ENCODE results near the gene LCE7A.

The LCE7A gene

GRCh38 chr1:152861374-152861773 is 1.6 kb downstream of the LCE7A start:
- no peak overlapping the region for H3K14ac ChIP-seq (ENCODE audit: low read length in 2 of 2)
- H2BK5ac ChIP-seq (ENCODE audit: low read depth, low read length, poor library complexity, severe bottlenecking) = no peak overlapping the region
- no peak overlapping the region for H2BK15ac ChIP-seq (ENCODE audit: low read depth, poor library complexity, severe bottlenecking)
- H3K23ac ChIP-seq (ENCODE audit: low read length in 2 of 2) = no peak overlapping the region
- no peak overlapping the region for H4K91ac ChIP-seq (ENCODE audit: low read length)
- peaks cover 0 to 5% of the 10 kb centered on the region in 2 experiments for H3K27me3 ChIP-seq (ENCODE audit: control insufficient read depth in 1 of 2, insufficient read depth in 1 of 2, low read length in 2 of 2)
- no peak for DNase-seq
- H2BK120ac ChIP-seq (ENCODE audit: low read depth, low read length) = no peak overlapping the region
- H3K9ac ChIP-seq (ENCODE audit: low read length) = no peak overlapping the region
- no peak overlapping the region for H3K27ac ChIP-seq (ENCODE audit: low read length, poor library complexity, severe bottlenecking)
- H2AK5ac ChIP-seq (ENCODE audit: low read length, severe bottlenecking) = no peak overlapping the region
- H3K4ac ChIP-seq (ENCODE audit: low read depth in 1 of 2, low read length in 2 of 2) = no peak overlapping the region
- 48% methylated on average over 4 of the region's 4 CpGs for WGBS
- no peak overlapping the region for H3K18ac ChIP-seq (ENCODE audit: low read depth in 1 of 2, low read length in 2 of 2)
- H3K4me3 ChIP-seq (ENCODE audit: insufficient read depth in 1 of 2, low read depth in 1 of 2, low read length in 2 of 2) = no peak overlapping the region
- no peaks in the 10 kb centered on the region for H3K4me1 ChIP-seq (ENCODE audit: control insufficient read depth, insufficient read depth, low read depth, low read length)
- no peak overlapping the region for H2BK12ac ChIP-seq (ENCODE audit: low read length in 2 of 2)
- H2AFZ ChIP-seq (ENCODE audit: low read depth, low read length) = no peak overlapping the region
- no peaks in the 10 kb centered on the region for H3K36me3 ChIP-seq (ENCODE audit: control insufficient read depth in 1 of 2, insufficient read depth in 2 of 2, low read depth in 1 of 2, low read length in 2 of 2)
- H4K8ac ChIP-seq (ENCODE audit: low read length) = no peak overlapping the region
- H3K4me2 ChIP-seq (ENCODE audit: low read length, poor library complexity, severe bottlenecking) = no peak overlapping the region
- no peaks in the 10 kb centered on the region for H3K9me3 ChIP-seq (ENCODE audit: control insufficient read depth, low read length)
- H3K79me1 ChIP-seq (replicated peaks; ENCODE audit: low read length, poor library complexity, severe bottlenecking) = no peaks in the 10 kb centered on the region

DNA sequence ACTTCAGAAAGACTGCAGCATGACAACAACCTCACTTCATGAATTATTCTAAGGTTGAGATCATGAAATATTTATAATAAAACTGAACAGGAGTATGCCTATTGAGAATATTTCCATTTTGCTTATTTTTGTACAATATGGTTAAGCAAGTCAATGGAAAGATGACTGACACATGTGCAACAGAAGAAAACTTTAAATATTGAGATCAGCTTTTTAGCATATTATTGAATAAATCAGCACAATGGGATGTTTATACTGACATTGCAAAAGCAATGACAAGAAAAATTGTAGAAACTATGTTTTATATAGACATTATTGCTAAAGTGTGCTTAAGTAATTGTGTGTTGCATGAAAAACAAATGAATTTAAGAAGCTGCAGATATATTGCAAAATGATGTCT is 4.6 kb downstream of the LCE7A start:
- Histone ChIP-seq H2BK12ac (ENCODE audit: low read length in 2 of 2) (no peak overlapping the region), H3K18ac (ENCODE audit: low read depth in 1 of 2, low read length in 2 of 2) (no peak overlapping the region), H2AK5ac (ENCODE audit: low read length, severe bottlenecking) (no peak overlapping the region), H3K23ac (ENCODE audit: low read length in 2 of 2) (no peak overlapping the region), H3K36me3 (ENCODE audit: control insufficient read depth in 1 of 2, insufficient read depth in 2 of 2, low read depth in 1 of 2, low read length in 2 of 2) (no peaks in the 10 kb centered on the region), H2BK120ac (ENCODE audit: low read depth, low read length) (no peak overlapping the region), H4K8ac (ENCODE audit: low read length) (no peak overlapping the region), H3K4me1 (ENCODE audit: control insufficient read depth, insufficient read depth, low read depth, low read length) (no peaks in the 10 kb centered on the region), H2AFZ (ENCODE audit: low read depth, low read length) (no peak overlapping the region), H2BK5ac (ENCODE audit: low read depth, low read length, poor library complexity, severe bottlenecking) (no peak overlapping the region), H3K4me2 (ENCODE audit: low read length, poor library complexity, severe bottlenecking) (no peak overlapping the region), H3K9ac (ENCODE audit: low read length) (no peak overlapping the region), H3K9me3 (ENCODE audit: control insufficient read depth, low read length) (no peaks in the 10 kb centered on the region), H4K91ac (ENCODE audit: low read length) (no peak overlapping the region), H3K27me3 (ENCODE audit: control insufficient read depth in 1 of 2, insufficient read depth in 1 of 2, low read length in 2 of 2) (peaks cover 0 to 5% of the 10 kb centered on the region in 2 experiments), H3K4ac (ENCODE audit: low read depth in 1 of 2, low read length in 2 of 2) (no peak overlapping the region), H3K14ac (ENCODE audit: low read length in 2 of 2) (no peak overlapping the region), H3K27ac (ENCODE audit: low read length, poor library complexity, severe bottlenecking) (no peak overlapping the region), H3K79me1 (replicated peaks; ENCODE audit: low read length, poor library complexity, severe bottlenecking) (no peaks in the 10 kb centered on the region), H3K4me3 (ENCODE audit: insufficient read depth in 1 of 2, low read depth in 1 of 2, low read length in 2 of 2) (no peak overlapping the region), H2BK15ac (ENCODE audit: low read depth, poor library complexity, severe bottlenecking) (no peak overlapping the region)
- DNase-seq = no peak

DNA sequence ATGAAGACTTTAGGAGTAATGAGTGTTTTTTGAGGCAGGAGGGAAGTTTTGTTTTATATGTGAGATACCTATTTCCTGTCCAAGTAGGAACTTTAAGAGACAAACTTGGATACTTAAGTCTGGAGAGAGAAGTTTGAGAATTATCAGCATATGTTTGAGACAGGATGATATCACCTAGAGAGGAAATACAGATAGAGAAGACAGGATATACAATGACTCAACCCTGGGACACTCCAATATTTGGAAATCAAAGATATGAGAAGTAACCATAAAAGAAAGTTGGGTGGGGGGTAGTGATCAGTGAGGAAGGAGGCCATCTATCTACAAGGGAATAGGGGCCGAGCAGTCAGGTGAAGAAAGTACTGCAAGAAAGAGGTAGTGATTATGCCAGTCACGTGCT is 6.5 kb downstream of the LCE7A start:
- no peak overlapping the region for H3K4me3 ChIP-seq (ENCODE audit: insufficient read depth in 1 of 2, low read depth in 1 of 2, low read length in 2 of 2)
- H2BK5ac ChIP-seq (ENCODE audit: low read depth, low read length, poor library complexity, severe bottlenecking) = no peak overlapping the region
- H3K79me1 ChIP-seq (replicated peaks; ENCODE audit: low read length, poor library complexity, severe bottlenecking) = no peaks in the 10 kb centered on the region
- H4K8ac ChIP-seq (ENCODE audit: low read length) = no peak overlapping the region
- 43% methylated on average over 2 of the region's 2 CpGs for WGBS
- no peaks in the 10 kb centered on the region for H3K9me3 ChIP-seq (ENCODE audit: control insufficient read depth, low read length)
- H2AFZ ChIP-seq (ENCODE audit: low read depth, low read length) = no peak overlapping the region
- H3K4me1 ChIP-seq (ENCODE audit: control insufficient read depth, insufficient read depth, low read depth, low read length) = no peaks in the 10 kb centered on the region
- no peak overlapping the region for H3K9ac ChIP-seq (ENCODE audit: low read length)
- no peak for DNase-seq
- H2BK12ac ChIP-seq (ENCODE audit: low read length in 2 of 2) = no peak overlapping the region
- no peak overlapping the region for H2BK120ac ChIP-seq (ENCODE audit: low read depth, low read length)
- no peak overlapping the region for H3K27ac ChIP-seq (ENCODE audit: low read length, poor library complexity, severe bottlenecking)
- no peak overlapping the region for H3K23ac ChIP-seq (ENCODE audit: low read length in 2 of 2)
- H3K18ac ChIP-seq (ENCODE audit: low read depth in 1 of 2, low read length in 2 of 2) = no peak overlapping the region
- no peaks in the 10 kb centered on the region for H3K36me3 ChIP-seq (ENCODE audit: control insufficient read depth in 1 of 2, insufficient read depth in 2 of 2, low read depth in 1 of 2, low read length in 2 of 2)
- H4K91ac ChIP-seq (ENCODE audit: low read length) = no peak overlapping the region
- H2BK15ac ChIP-seq (ENCODE audit: low read depth, poor library complexity, severe bottlenecking) = no peak overlapping the region
- H3K4ac ChIP-seq (ENCODE audit: low read depth in 1 of 2, low read length in 2 of 2) = no peak overlapping the region
- H3K27me3 ChIP-seq (ENCODE audit: control insufficient read depth in 1 of 2, insufficient read depth in 1 of 2, low read length in 2 of 2) = no peaks in the 10 kb centered on the region
- no peak overlapping the region for H3K4me2 ChIP-seq (ENCODE audit: low read length, poor library complexity, severe bottlenecking)
- H3K14ac ChIP-seq (ENCODE audit: low read length in 2 of 2) = no peak overlapping the region
- no peak overlapping the region for H2AK5ac ChIP-seq (ENCODE audit: low read length, severe bottlenecking)

- no peak overlapping the region for H4K8ac ChIP-seq (ENCODE audit: low read length)
- H3K23ac ChIP-seq (ENCODE audit: low read length in 2 of 2) = no peak overlapping the region
- H3K4ac ChIP-seq (ENCODE audit: low read depth in 1 of 2, low read length in 2 of 2) = no peak overlapping the region
- no peaks in the 10 kb centered on the region for H3K4me1 ChIP-seq (ENCODE audit: control insufficient read depth, insufficient read depth, low read depth, low read length)
- H3K27me3 ChIP-seq (ENCODE audit: control insufficient read depth in 1 of 2, insufficient read depth in 1 of 2, low read length in 2 of 2) = no peaks in the 10 kb centered on the region
- H2BK12ac ChIP-seq (ENCODE audit: low read length in 2 of 2) = no peak overlapping the region
- H3K27ac ChIP-seq (ENCODE audit: low read length, poor library complexity, severe bottlenecking) = no peak overlapping the region
- no peaks in the 10 kb centered on the region for H3K79me1 ChIP-seq (replicated peaks; ENCODE audit: low read length, poor library complexity, severe bottlenecking)
- no peak overlapping the region for H3K14ac ChIP-seq (ENCODE audit: low read length in 2 of 2)
- 34% methylated on average over 8 of the region's 9 CpGs for whole genome bisulfite sequencing
- no peak overlapping the region for H2BK120ac ChIP-seq (ENCODE audit: low read depth, low read length)
- H3K4me3 ChIP-seq (ENCODE audit: insufficient read depth in 1 of 2, low read depth in 1 of 2, low read length in 2 of 2) = no peak overlapping the region
- H3K4me2 ChIP-seq (ENCODE audit: low read length, poor library complexity, severe bottlenecking) = no peak overlapping the region
- H3K9me3 ChIP-seq (ENCODE audit: control insufficient read depth, low read length) = no peaks in the 10 kb centered on the region
- DNase-seq = peak; percentile 26
- H2BK15ac ChIP-seq (ENCODE audit: low read depth, poor library complexity, severe bottlenecking) = no peak overlapping the region
- H2AK5ac ChIP-seq (ENCODE audit: low read length, severe bottlenecking) = no peak overlapping the region
- no peak overlapping the region for H3K18ac ChIP-seq (ENCODE audit: low read depth in 1 of 2, low read length in 2 of 2)
- peak overlapping the region; percentile 33 for H3K9ac ChIP-seq (ENCODE audit: low read length)
- H2AFZ ChIP-seq (ENCODE audit: low read depth, low read length) = no peak overlapping the region
- H3K36me3 ChIP-seq (ENCODE audit: control insufficient read depth in 1 of 2, insufficient read depth in 2 of 2, low read depth in 1 of 2, low read length in 2 of 2) = no peaks in the 10 kb centered on the region
- H2BK5ac ChIP-seq (ENCODE audit: low read depth, low read length, poor library complexity, severe bottlenecking) = no peak overlapping the region
- no peak overlapping the region for H4K91ac ChIP-seq (ENCODE audit: low read length)
Measured at GRCh38 chr1:152869808-152870419, 10.1 kb downstream of the LCE7A start.

Data from mesenchymal stem cell (in vitro differentiated cells and primary cell).